UCSD-AML1 (cell line): ENCODE measurements around the gene LHPP.

ENCODE experiments used
- DNase-seq: peaks from one replicate; lab custom pipeline; 2025; ENCODE audit not compliant: unreplicated experiment; lab: John Stamatoyannopoulos, UW

LHPP gene

GRCh38 chr10:124592101-124592500 is 130.5 kb downstream of the LHPP start:
- DNase-seq = no peak

GRCh38 chr10:124592736-124593430 is 131.3 kb downstream of the LHPP start:
- DNase-seq = no peak

- DNase-seq = no peak
Measured at GRCh38 chr10:124593431-124593985, 131.9 kb downstream of the LHPP start.

GRCh38 chr10:124594240-124594639 is 132.6 kb downstream of the LHPP start:
- DNase-seq = no peak

GRCh38 chr10:124595143-124595883 is 133.7 kb downstream of the LHPP start:
- no peak for DNase-seq

- DNase-seq = no peak
Measured at GRCh38 chr10:124596116-124596785, 134.6 kb downstream of the LHPP start.

GRCh38 chr10:124596962-124597845 is 135.6 kb downstream of the LHPP start:
- no peak for DNase-seq

- no peak for DNase-seq
Measured at GRCh38 chr10:124597846-124598165, 136.2 kb downstream of the LHPP start.

- DNase-seq = no peak
Measured at GRCh38 chr10:124598196-124598595, 136.6 kb downstream of the LHPP start.

- no peak for DNase-seq
Measured at GRCh38 chr10:124598773-124599587, 137.4 kb downstream of the LHPP start.

- no peak for DNase-seq
Measured at GRCh38 chr10:124599588-124600050, 138.0 kb downstream of the LHPP start.

GRCh38 chr10:124600051-124600880 is 138.6 kb downstream of the LHPP start:
- DNase-seq = no peak

- no peak for DNase-seq
Measured at GRCh38 chr10:124601016-124601415, 139.4 kb downstream of the LHPP start.

GRCh38 chr10:124601431-124602120 is 140.0 kb downstream of the LHPP start:
- DNase-seq = no peak

- no peak for DNase-seq
Measured at GRCh38 chr10:124602121-124602561, 140.5 kb downstream of the LHPP start.

GRCh38 chr10:124602646-124603365 is 141.2 kb downstream of the LHPP start:
- no peak for DNase-seq

GRCh38 chr10:124603376-124604213 is 142.0 kb downstream of the LHPP start:
- DNase-seq = no peak
